Measurements from ENCODE around the gene SCYGR4.

DNA sequence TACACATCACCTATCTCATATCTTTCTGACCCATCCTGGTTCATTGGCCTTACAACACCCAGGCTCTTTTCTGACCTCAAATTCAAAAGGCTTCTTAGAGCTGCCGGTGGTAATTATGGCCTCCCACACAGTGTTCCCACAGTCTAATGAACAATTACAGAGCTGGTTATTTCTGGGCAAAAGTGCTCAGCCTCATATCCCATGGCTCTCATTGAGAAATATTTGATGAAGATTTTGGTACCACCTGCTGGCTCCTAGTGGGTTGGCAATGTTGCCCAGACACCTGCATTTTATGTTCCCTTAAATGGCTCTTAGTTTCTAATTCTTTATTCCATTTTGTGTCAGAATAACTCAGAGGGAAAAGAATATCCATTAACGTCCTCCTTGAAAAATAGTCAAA is 38.7 kb upstream of the SCYGR4 start:
- TF ChIP-seq POLR2AphosphoS5 (IDR thresholded peaks at IDR 0.05) (no peak), CTCF (IDR thresholded peaks at IDR 0.05) (no peak), EP300 (IDR thresholded peaks at IDR 0.05) (no peak)
